Endodermal cell (in vitro differentiated cells): Measurements from ENCODE around the gene ROBO3. TPM values are rescaled to one million over a fixed set of nuclear protein-coding genes. Genes with fewer than 3 reads are reported as not detected.

Experiments
- DNase-seq: peaks from one replicate; pipeline ENCODE4 v3.0.0-alpha.2; 2017
- H3K27ac ChIP-seq: 2 replicates; pipeline ENCODE4 v1.5.1; 2013; ENCODE audit warnings: mild to moderate bottlenecking, low read depth, low read length, moderate library complexity
- H3K27me3 ChIP-seq: 2 replicates; pipeline ENCODE4 v1.6.1; 2013; ENCODE audit warnings: mild to moderate bottlenecking, low read length, moderate library complexity; ENCODE audit not compliant: insufficient read depth, control insufficient read depth, poor library complexity, severe bottlenecking
- H3K36me3 ChIP-seq: 2 replicates; pipeline ENCODE4 v1.7.0; 2013; ENCODE audit warnings: mild to moderate bottlenecking, low read length, moderate library complexity; ENCODE audit not compliant: control insufficient read depth, insufficient read depth
- H3K4me1 ChIP-seq: one replicate; pipeline ENCODE4 v1.7.0; 2013; ENCODE audit warnings: low read length; ENCODE audit not compliant: control insufficient read depth, insufficient read depth
- H3K4me3 ChIP-seq: 2 replicates; pipeline ENCODE4 v1.5.1; 2013; ENCODE audit warnings: mild to moderate bottlenecking, low read length, moderate library complexity
- H3K9ac ChIP-seq: 2 replicates; pipeline ENCODE4 v1.6.1; 2013; ENCODE audit warnings: mild to moderate bottlenecking, low read length, moderate library complexity; ENCODE audit not compliant: poor library complexity, severe bottlenecking; ENCODE audit errors: extremely low read depth
- H3K9me3 ChIP-seq: 2 replicates; pipeline ENCODE4 v1.6.1; 2013; ENCODE audit warnings: mild to moderate bottlenecking, low read length, moderate library complexity; ENCODE audit not compliant: control insufficient read depth
- H3K27ac Mint-ChIP-seq: 2 replicates; pipeline ENCODE4 v1.8.0; 2020; ENCODE audit warnings: mixed read lengths
- H3K27me3 Mint-ChIP-seq: 2 replicates; pipeline ENCODE4 v1.8.0; 2021; ENCODE audit warnings: mild to moderate bottlenecking, mixed read lengths; ENCODE audit not compliant: insufficient read depth
- H3K36me3 Mint-ChIP-seq: 2 replicates; pipeline ENCODE4 v1.8.0; 2020; ENCODE audit warnings: low read depth, mixed read lengths
- H3K4me1 Mint-ChIP-seq: 2 replicates; pipeline ENCODE4 v1.8.0; 2020; ENCODE audit warnings: mixed read lengths
- H3K4me3 Mint-ChIP-seq: 2 replicates; pipeline ENCODE4 v1.8.0; 2020; ENCODE audit warnings: mild to moderate bottlenecking, moderate library complexity, mixed read lengths
- H3K9me3 Mint-ChIP-seq: 2 replicates; pipeline ENCODE4 v1.8.0; 2020; ENCODE audit warnings: mild to moderate bottlenecking, mixed read lengths
- CTCF ChIP-seq: fragments of 200-600 bp; sonication (generic); conservative IDR thresholded peaks from 2 replicates; pipeline ENCODE4 v1.5.0; 2021; ENCODE audit warnings: antibody characterized with exemption, mild to moderate bottlenecking
- WGBS, 2 experiments: methylation state at CpG; one replicate each; pipeline versions ENCODE4 v1.1.5 to v1.1.7; 2013; ENCODE audit warnings: missing lambda C conversion rate in 2 of 2, mixed read lengths in 1 of 2; ENCODE audit not compliant: insufficient coverage in 1 of 2, insufficient read length in 1 of 2; 5-methylcytosine and 5-hydroxymethylcytosine counted together
- total RNA-seq, 2 donors: library from RNA; stranded (reverse); fragmentation: NEBNext Ultra II Directional in 1 of 2; extraction: Animal tissue kit (Norgen Biotek cat#: 25700) in 1 of 2; gene quantifications; 2 replicates in 1 of 2; 3 replicates in 1 of 2; pipeline ENCODE4 v1.2.1, GENCODE V29; 2021

ROBO3 gene
- total RNA-seq, 2 donors from 2014 or later, result 15.3 to 16.2 TPM

DNA sequence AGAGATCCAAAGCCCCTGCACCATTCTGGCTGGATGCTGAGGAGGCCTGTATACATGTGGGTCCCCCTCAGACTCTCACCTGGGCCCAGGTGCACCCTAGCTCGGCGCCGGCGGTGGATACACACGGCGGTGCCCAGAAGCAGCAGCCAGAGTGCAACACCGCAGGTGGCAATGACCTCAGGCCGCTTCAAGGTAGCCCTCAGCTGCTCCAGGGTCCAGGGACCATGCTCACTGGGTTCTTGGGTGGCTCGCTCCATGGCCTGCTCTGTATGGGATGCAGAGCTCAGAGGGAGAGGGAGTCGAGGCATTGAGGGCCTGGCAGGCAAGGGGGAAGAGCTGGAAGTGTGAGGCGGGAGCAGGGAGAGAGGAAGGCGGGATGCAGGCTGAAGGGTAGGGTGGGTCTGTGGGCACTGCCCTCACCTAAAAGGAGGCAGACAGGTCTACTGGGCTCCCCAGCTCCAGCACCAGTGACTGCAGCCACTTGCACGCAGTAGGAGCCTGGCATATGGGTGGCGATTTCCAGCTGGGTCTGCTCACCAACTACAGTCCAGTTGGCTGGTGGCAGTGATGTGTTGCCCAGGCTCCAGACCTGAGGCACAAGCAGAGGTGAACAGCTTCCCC is 28.7 kb downstream of the ROBO3 start:
- H3K4me1 ChIP-seq, result peaks cover 8% of the 10 kb centered on the region
- no peak for DNase-seq
- H3K36me3 ChIP-seq, result no peaks in the 10 kb centered on the region
- Mint-ChIP-seq H3K36me3 (no peaks in the 10 kb centered on the region), H3K4me3 (no peak overlapping the region), H3K4me1 (peaks cover 12% of the 10 kb centered on the region), H3K27ac (no peak overlapping the region), H3K9me3 (no peaks in the 10 kb centered on the region), H3K27me3 (peaks cover 41% of the 10 kb centered on the region)
- TF ChIP-seq CTCF, result no peak
- no peak overlapping the region for H3K4me3 ChIP-seq
- no peak overlapping the region for H3K27ac ChIP-seq
- 88 to 90% methylated on average over 8 to 14 of the region's 14 CpGs for WGBS, 2 experiments
- H3K9me3 ChIP-seq, result no peaks in the 10 kb centered on the region
- no peak overlapping the region for H3K9ac ChIP-seq
- peaks cover 42% of the 10 kb centered on the region for H3K27me3 ChIP-seq

- no peak overlapping the region for H3K27ac Mint-ChIP-seq
- H3K4me1 Mint-ChIP-seq, result peaks cover 19% of the 10 kb centered on the region
- H3K36me3 Mint-ChIP-seq, result no peaks in the 10 kb centered on the region
- peaks cover 9% of the 10 kb centered on the region for H3K4me1 ChIP-seq
- H3K4me3 ChIP-seq, result no peak overlapping the region
- peaks cover 38% of the 10 kb centered on the region for H3K27me3 Mint-ChIP-seq
- no peak for DNase-seq
- TF ChIP-seq CTCF, result no peak
- no peak overlapping the region for H3K4me3 Mint-ChIP-seq
- H3K9me3 ChIP-seq, result no peaks in the 10 kb centered on the region
- no peak overlapping the region for H3K27ac ChIP-seq
- 91 to 100% methylated on average over 1 to 4 of the region's 4 CpGs for WGBS, 2 experiments
- H3K9ac ChIP-seq, result no peak overlapping the region
- peaks cover 32% of the 10 kb centered on the region for H3K27me3 ChIP-seq
- no peaks in the 10 kb centered on the region for H3K36me3 ChIP-seq
- H3K9me3 Mint-ChIP-seq, result no peaks in the 10 kb centered on the region
These were observed 29.6 kb downstream of the ROBO3 start for GRCh38 chr11:124894606-124895430.

- WGBS, 2 experiments, result 90 to 93% methylated on average over 6 to 20 of the region's 20 CpGs
- H3K36me3 Mint-ChIP-seq, result no peaks in the 10 kb centered on the region
- H3K4me1 Mint-ChIP-seq, result peaks cover 19% of the 10 kb centered on the region
- peak; percentile 38 for DNase-seq
- Histone ChIP-seq H3K4me3 (no peak overlapping the region), H3K4me1 (peaks cover 9% of the 10 kb centered on the region), H3K9ac (no peak overlapping the region), H3K36me3 (no peaks in the 10 kb centered on the region), H3K27ac (no peak overlapping the region), H3K27me3 (peaks cover 36% of the 10 kb centered on the region), H3K9me3 (no peaks in the 10 kb centered on the region)
- TF ChIP-seq CTCF, result no peak
- no peak overlapping the region for H3K4me3 Mint-ChIP-seq
- peaks cover 44% of the 10 kb centered on the region for H3K27me3 Mint-ChIP-seq
- H3K27ac Mint-ChIP-seq, result no peak overlapping the region
- no peaks in the 10 kb centered on the region for H3K9me3 Mint-ChIP-seq
These were observed 30.3 kb downstream of the ROBO3 start for GRCh38 chr11:124895471-124895971.
